Activated CD4-positive, alpha-beta T cell treated with anti-CD3 and anti-CD28 coated beads, Interleukin-2, amount 10 ng/mL, durations not matched to agents 7 days and 5 days (primary cell): ENCODE data around the gene MTCL1. TPM values are rescaled to one million over a fixed set of nuclear protein-coding genes. Genes with fewer than 3 reads are reported as not detected.

ENCODE experiments used
- CTCF ChIA-PET: fragments of 350-600 bp; sonication (Branson Sonifier 250); formaldehyde crosslinking; loops from one replicate; lab custom pipeline; 2021; ENCODE audit warnings: antibody characterized with exemption; lab: Charles Lee
- POLR2A ChIA-PET: fragments of 350-600 bp; sonication (Branson Sonifier 250); formaldehyde crosslinking; loops from one replicate; lab custom pipeline; 2021; ENCODE audit warnings: antibody characterized with exemption; lab: Charles Lee
- DNase-seq: peaks from one replicate; pipeline ENCODE4 v3.0.0-alpha.2; 2020
- H3K27ac Mint-ChIP-seq: one replicate; pipeline ENCODE4 v1.8.0; 2021; ENCODE audit warnings: mild to moderate bottlenecking, moderate library complexity, mixed read lengths
- H3K27me3 Mint-ChIP-seq: one replicate; pipeline ENCODE4 v1.8.0; 2021; ENCODE audit warnings: mixed read lengths
- H3K36me3 Mint-ChIP-seq: one replicate; pipeline ENCODE4 v1.8.0; 2021; ENCODE audit warnings: low read depth, mixed read lengths
- H3K4me1 Mint-ChIP-seq: one replicate; pipeline ENCODE4 v1.8.0; 2021; ENCODE audit warnings: mixed read lengths
- H3K4me3 Mint-ChIP-seq: one replicate; pipeline ENCODE4 v1.8.0; 2021; ENCODE audit warnings: mild to moderate bottlenecking, moderate library complexity, mixed read lengths
- H3K9me3 Mint-ChIP-seq: one replicate; pipeline ENCODE4 v1.8.0; 2021; ENCODE audit warnings: mixed read lengths
- total RNA-seq, 2 experiments: library from RNA; stranded (reverse); gene quantifications; one replicate each; pipeline ENCODE4 v1.2.3, GENCODE V29; 2021

MTCL1 gene
- total RNA-seq, result 1 to 10 TPM; 1.7 to 1.8 TPM

GRCh38 chr18:8705238-8705960 is at the start of gene MTCL1:
Gene MTCL1, plus strand, starts transcription at chr18:8705556. Its CDS starts 105 bp downstream, at chr18:8705661.
- H3K4me3 Mint-ChIP-seq, result peak within 1 kb of the TSS; percentile 86
- peak; percentile 21 for DNase-seq
- H3K9me3 Mint-ChIP-seq, result no peaks in the 10 kb centered on the region
- ChIA-PET CTCF (interaction anchor here (0.6 to 0.7 kb wide), 2 partner anchors 8 to 1031 kb away, joined by 3 read pairs; no protein-coding TSS in a partner anchor), POLR2A (no interaction called here)
- H3K36me3 Mint-ChIP-seq, result peaks cover 2% of the 10 kb centered on the region
- peaks cover 15% of the 10 kb centered on the region for H3K4me1 Mint-ChIP-seq
- no peak within 1 kb of the TSS for H3K27ac Mint-ChIP-seq
- H3K27me3 Mint-ChIP-seq, result peaks cover 62% of the 10 kb centered on the region

GRCh38 chr18:8656232-8656631 is 49.1 kb upstream of the MTCL1 start:
- Mint-ChIP-seq H3K36me3 (no peaks in the 10 kb centered on the region), H3K27me3 (peaks cover 13% of the 10 kb centered on the region), H3K4me3 (no peak overlapping the region), H3K27ac (no peak overlapping the region), H3K9me3 (no peaks in the 10 kb centered on the region), H3K4me1 (no peaks in the 10 kb centered on the region)
- POLR2A ChIA-PET, result no interaction called here
- CTCF ChIA-PET, result no interaction called here
- no peak for DNase-seq

- POLR2A ChIA-PET, result no interaction called here
Measured at GRCh38 chr18:8657050-8657820, 48.1 kb upstream of the MTCL1 start.

GRCh38 chr18:8657873-8658470 is 47.4 kb upstream of the MTCL1 start:
- DNase-seq, result no peak
- no peak overlapping the region for H3K4me3 Mint-ChIP-seq
- no peak overlapping the region for H3K27ac Mint-ChIP-seq
- peaks cover 11% of the 10 kb centered on the region for H3K27me3 Mint-ChIP-seq
- ChIA-PET CTCF (interaction anchor here (0.6 kb wide), 1 partner anchor 63 kb away, joined by 3 read pairs; no protein-coding TSS in a partner anchor), POLR2A (no interaction called here)
- H3K4me1 Mint-ChIP-seq, result no peaks in the 10 kb centered on the region
- H3K9me3 Mint-ChIP-seq, result no peaks in the 10 kb centered on the region
- no peaks in the 10 kb centered on the region for H3K36me3 Mint-ChIP-seq

More at GRCh38 chr18:8657050-8657820, 48.1 kb upstream of the MTCL1 start:
- Mint-ChIP-seq H3K27ac (no peak overlapping the region), H3K9me3 (no peaks in the 10 kb centered on the region), H3K36me3 (no peaks in the 10 kb centered on the region), H3K4me1 (no peaks in the 10 kb centered on the region), H3K4me3 (no peak overlapping the region), H3K27me3 (peaks cover 11% of the 10 kb centered on the region)
- no peak for DNase-seq
- CTCF ChIA-PET, result no interaction called here

- CTCF ChIA-PET, result no interaction called here
- DNase-seq, result no peak
- Mint-ChIP-seq H3K4me1 (no peaks in the 10 kb centered on the region), H3K4me3 (no peak overlapping the region), H3K27me3 (peaks cover 4% of the 10 kb centered on the region), H3K9me3 (no peaks in the 10 kb centered on the region), H3K36me3 (no peaks in the 10 kb centered on the region), H3K27ac (no peak overlapping the region)
- POLR2A ChIA-PET, result no interaction called here
Measured at GRCh38 chr18:8658858-8659485, 46.4 kb upstream of the MTCL1 start.

GRCh38 chr18:8659609-8660242 is 45.6 kb upstream of the MTCL1 start:
- H3K4me1 Mint-ChIP-seq, result no peaks in the 10 kb centered on the region
- H3K27me3 Mint-ChIP-seq, result peaks cover 1% of the 10 kb centered on the region
- H3K4me3 Mint-ChIP-seq, result no peak overlapping the region
- POLR2A ChIA-PET, result no interaction called here
- CTCF ChIA-PET, result no interaction called here
- no peaks in the 10 kb centered on the region for H3K36me3 Mint-ChIP-seq
- H3K27ac Mint-ChIP-seq, result no peak overlapping the region
- no peak for DNase-seq
- no peaks in the 10 kb centered on the region for H3K9me3 Mint-ChIP-seq

- POLR2A ChIA-PET, result no interaction called here
- CTCF ChIA-PET, result no interaction called here
Measured at GRCh38 chr18:8660316-8660715, 45.0 kb upstream of the MTCL1 start.

GRCh38 chr18:8661754-8662559 is 43.4 kb upstream of the MTCL1 start:
- H3K27me3 Mint-ChIP-seq, result peaks cover 1% of the 10 kb centered on the region
- ChIA-PET CTCF (interaction anchor here (0.6 to 1.0 kb wide), 2 partner anchors 9 to 31 kb away, joined by 3 read pairs; no protein-coding TSS in a partner anchor), POLR2A (no interaction called here)
- no peaks in the 10 kb centered on the region for H3K36me3 Mint-ChIP-seq
- H3K27ac Mint-ChIP-seq, result no peak overlapping the region
- no peaks in the 10 kb centered on the region for H3K9me3 Mint-ChIP-seq
- no peak for DNase-seq
- H3K4me1 Mint-ChIP-seq, result peaks cover 2% of the 10 kb centered on the region
- H3K4me3 Mint-ChIP-seq, result no peak overlapping the region

More at GRCh38 chr18:8660316-8660715, 45.0 kb upstream of the MTCL1 start:
- no peaks in the 10 kb centered on the region for H3K9me3 Mint-ChIP-seq
- peaks cover 2% of the 10 kb centered on the region for H3K4me1 Mint-ChIP-seq
- peaks cover 1% of the 10 kb centered on the region for H3K27me3 Mint-ChIP-seq
- no peak overlapping the region for H3K4me3 Mint-ChIP-seq
- no peak overlapping the region for H3K27ac Mint-ChIP-seq
- DNase-seq, result no peak
- no peaks in the 10 kb centered on the region for H3K36me3 Mint-ChIP-seq

- peaks cover 1% of the 10 kb centered on the region for H3K27me3 Mint-ChIP-seq
- no peaks in the 10 kb centered on the region for H3K36me3 Mint-ChIP-seq
- DNase-seq, result no peak
- H3K4me1 Mint-ChIP-seq, result peaks cover 2% of the 10 kb centered on the region
- no peaks in the 10 kb centered on the region for H3K9me3 Mint-ChIP-seq
- no peak overlapping the region for H3K4me3 Mint-ChIP-seq
- POLR2A ChIA-PET, result no interaction called here
- no peak overlapping the region for H3K27ac Mint-ChIP-seq
- CTCF ChIA-PET, result interaction anchor here (1.0 kb wide), 1 partner anchor 10 kb away, joined by 3 read pairs; no protein-coding TSS in a partner anchor
Measured at GRCh38 chr18:8662560-8663255, 42.6 kb upstream of the MTCL1 start.

- POLR2A ChIA-PET, result no interaction called here
- CTCF ChIA-PET, result no interaction called here
- H3K9me3 Mint-ChIP-seq, result no peaks in the 10 kb centered on the region
- no peak overlapping the region for H3K4me3 Mint-ChIP-seq
- H3K4me1 Mint-ChIP-seq, result peaks cover 2% of the 10 kb centered on the region
- no peak overlapping the region for H3K27ac Mint-ChIP-seq
- H3K27me3 Mint-ChIP-seq, result no peaks in the 10 kb centered on the region
- no peak for DNase-seq
- no peaks in the 10 kb centered on the region for H3K36me3 Mint-ChIP-seq
Measured at GRCh38 chr18:8667846-8668245, 37.5 kb upstream of the MTCL1 start.

GRCh38 chr18:8668381-8668780 is 37.0 kb upstream of the MTCL1 start:
- H3K4me3 Mint-ChIP-seq, result no peak overlapping the region
- CTCF ChIA-PET, result no interaction called here
- no peaks in the 10 kb centered on the region for H3K36me3 Mint-ChIP-seq

More at GRCh38 chr18:8668381-8668780, 37.0 kb upstream of the MTCL1 start:
- Mint-ChIP-seq H3K27ac (no peak overlapping the region), H3K9me3 (no peaks in the 10 kb centered on the region), H3K4me1 (peaks cover 2% of the 10 kb centered on the region), H3K27me3 (no peaks in the 10 kb centered on the region)
- POLR2A ChIA-PET, result no interaction called here
- DNase-seq, result no peak
